Left lung (tissue), 10 donors: ENCODE data around the gene FNDC3B. TPM values are rescaled to one million over a fixed set of nuclear protein-coding genes. Genes with fewer than 3 reads are reported as not detected.
A peak's percentile ranks its signal among the peaks of the same experiment; 100 is the strongest.

Experiments
- ATAC-seq: fragments of 200-7000 bp; cut with Tn5 transposase; one replicate; pipeline ENCODE4 v1.9.1; 2020; ENCODE audit warnings: moderate library complexity
- DNase-seq, 4 donors: peaks; one replicate each; pipeline ENCODE4 v3.0.0-alpha.2; 2013 to 2020
- H3K27ac ChIP-seq, 2 donors: fragments of 200-600 bp; sonication (generic) in 1 of 2; one replicate each; pipeline versions ENCODE4 v1.5.0 to v1.8.0; 2020 to 2021
- H3K27me3 ChIP-seq, 2 donors: fragments of 200-600 bp; sonication (generic) in 1 of 2; one replicate each; pipeline versions ENCODE4 v1.5.0 to v1.8.0; 2020 to 2021
- H3K36me3 ChIP-seq, 2 donors: fragments of 200-600 bp; sonication (generic) in 1 of 2; one replicate each; pipeline versions ENCODE4 v1.5.0 to v1.8.0; 2020 to 2021
- H3K4me1 ChIP-seq, 2 donors: fragments of 200-600 bp; one replicate each; pipeline ENCODE4 v1.8.0; 2021
- H3K4me3 ChIP-seq, 2 donors: fragments of 200-600 bp; sonication (generic) in 1 of 2; one replicate each; pipeline versions ENCODE4 v1.5.0 to v1.8.0; 2020 to 2021; ENCODE audit warnings: mild to moderate bottlenecking in 1 of 2
- H3K9me3 ChIP-seq, 2 donors: fragments of 200-600 bp; sonication (generic) in 1 of 2; one replicate each; pipeline versions ENCODE4 v1.5.0 to v1.8.0; 2020 to 2021
- intact Hi-C, 2 donors: fragments of 100-400 bp; cut with DNase I; formaldehyde crosslinking; loops; one replicate each; pipeline versions ENCODE4 v1.11.2 to v1.14.2; 2022
- polyA plus RNA-seq, 6 donors: library from polyadenylated mRNA; unstranded; fragments of 120-200 nt; gene quantifications; one replicate each; pipeline ENCODE4 v1.2.1, GENCODE V29; 2013; ENCODE audit not compliant: insufficient read length in 6 of 6
- total RNA-seq, 2 donors: library from RNA; stranded (reverse); fragmentation: NEBNext Ultra II Directional; extraction: Animal tissue kit (Norgen Biotek cat#: 25700); gene quantifications; one replicate each; pipeline ENCODE4 v1.2.1, GENCODE V29; 2021
- TF ChIP-seq, protein P1 (sequence below), 2 donors: fragments of 200-600 bp; sonication (generic) in 1 of 2; IDR thresholded peaks; one replicate each; pipeline versions ENCODE4 v1.5.0 to v1.8.0; 2021; ENCODE audit warnings: antibody characterized with exemption in 2 of 2
- donor health status: DM: no; HTN: yes; CAD: no.
- donor health status: DM: no; HTN: no; CAD: no.

FNDC3B gene
- total and polyA plus RNA-seq, 8 donors, result 35.2 to 185 (median 42.3) TPM

DNA sequence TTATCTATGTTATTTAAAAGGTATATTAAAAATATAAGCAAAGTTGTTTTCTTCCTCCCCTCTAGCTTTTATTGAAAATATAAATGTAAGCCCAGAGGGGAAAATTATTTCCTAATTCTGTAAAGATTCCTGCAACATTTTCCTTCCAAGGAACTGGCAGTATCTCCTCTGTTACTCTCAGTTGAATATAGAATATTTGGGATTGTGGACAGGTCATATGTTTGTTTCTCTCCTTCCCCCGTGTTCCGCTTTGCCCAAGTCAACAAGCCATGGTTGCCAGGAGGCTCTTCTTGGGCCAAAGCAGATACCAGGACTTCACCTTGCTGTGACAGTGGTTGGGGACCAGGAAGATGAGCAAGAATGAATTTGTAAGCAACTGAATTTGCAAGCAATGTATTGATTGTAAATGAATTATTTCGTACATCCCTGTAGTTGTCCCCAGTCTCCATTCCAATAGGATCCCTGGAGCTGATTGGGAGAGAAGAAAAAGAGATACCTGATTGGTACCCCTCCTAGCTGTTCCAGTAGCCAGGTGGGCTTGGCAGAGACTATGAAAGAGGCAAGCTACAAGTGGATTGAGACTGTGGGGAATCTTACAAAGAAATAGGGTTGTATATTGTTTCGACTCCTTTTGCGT is 130.8 kb downstream of the FNDC3B start:
- no peaks in the 10 kb centered on the region for H3K9me3 ChIP-seq
- TF ChIP-seq, protein P1, sequence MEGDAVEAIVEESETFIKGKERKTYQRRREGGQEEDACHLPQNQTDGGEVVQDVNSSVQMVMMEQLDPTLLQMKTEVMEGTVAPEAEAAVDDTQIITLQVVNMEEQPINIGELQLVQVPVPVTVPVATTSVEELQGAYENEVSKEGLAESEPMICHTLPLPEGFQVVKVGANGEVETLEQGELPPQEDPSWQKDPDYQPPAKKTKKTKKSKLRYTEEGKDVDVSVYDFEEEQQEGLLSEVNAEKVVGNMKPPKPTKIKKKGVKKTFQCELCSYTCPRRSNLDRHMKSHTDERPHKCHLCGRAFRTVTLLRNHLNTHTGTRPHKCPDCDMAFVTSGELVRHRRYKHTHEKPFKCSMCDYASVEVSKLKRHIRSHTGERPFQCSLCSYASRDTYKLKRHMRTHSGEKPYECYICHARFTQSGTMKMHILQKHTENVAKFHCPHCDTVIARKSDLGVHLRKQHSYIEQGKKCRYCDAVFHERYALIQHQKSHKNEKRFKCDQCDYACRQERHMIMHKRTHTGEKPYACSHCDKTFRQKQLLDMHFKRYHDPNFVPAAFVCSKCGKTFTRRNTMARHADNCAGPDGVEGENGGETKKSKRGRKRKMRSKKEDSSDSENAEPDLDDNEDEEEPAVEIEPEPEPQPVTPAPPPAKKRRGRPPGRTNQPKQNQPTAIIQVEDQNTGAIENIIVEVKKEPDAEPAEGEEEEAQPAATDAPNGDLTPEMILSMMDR (IDR thresholded peaks at IDR 0.05), result no peak
- DNase-seq (no peak), ATAC-seq (no peak)
- intact Hi-C loops, result no loop called here
- peaks cover 6 to 71% of the 10 kb centered on the region in 2 donors for H3K4me1 ChIP-seq
- H3K27ac ChIP-seq, result peak overlapping the region in 1 of 2 donors; percentile 42
- no peaks in the 10 kb centered on the region for H3K27me3 ChIP-seq
- peaks cover 0 to 14% of the 10 kb centered on the region in 2 donors for H3K36me3 ChIP-seq
- H3K4me3 ChIP-seq, result no peak overlapping the region

DNA sequence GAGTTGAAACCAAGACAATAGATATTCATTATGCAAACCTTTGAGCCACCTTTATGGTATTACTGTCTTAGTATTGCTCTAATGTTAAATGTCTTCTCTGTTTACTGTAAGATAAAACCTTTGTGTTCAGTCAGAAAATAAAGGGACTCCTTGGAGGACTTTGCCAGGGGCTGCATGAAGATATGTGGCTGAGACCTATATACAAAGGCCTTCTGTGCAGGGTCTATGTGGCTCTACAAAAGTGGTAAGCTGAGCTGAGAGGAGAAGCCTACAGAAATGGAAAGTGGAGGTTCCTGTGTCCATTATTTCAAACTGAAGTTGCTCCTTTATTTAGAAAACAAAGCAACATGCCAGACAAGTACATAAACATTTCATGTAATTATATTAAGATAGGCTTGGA is 131.5 kb downstream of the FNDC3B start:
- no peak for DNase-seq
- intact Hi-C loops, result no loop called here
- TF ChIP-seq, protein P1 (IDR thresholded peaks at IDR 0.05), result no peak
- Histone ChIP-seq H3K9me3 (no peaks in the 10 kb centered on the region), H3K36me3 (peaks cover 0 to 14% of the 10 kb centered on the region in 2 donors), H3K4me1 (peaks cover 6 to 77% of the 10 kb centered on the region in 2 donors), H3K27me3 (no peaks in the 10 kb centered on the region), H3K27ac (no peak overlapping the region), H3K4me3 (no peak overlapping the region)
- ATAC-seq, result no peak

DNA sequence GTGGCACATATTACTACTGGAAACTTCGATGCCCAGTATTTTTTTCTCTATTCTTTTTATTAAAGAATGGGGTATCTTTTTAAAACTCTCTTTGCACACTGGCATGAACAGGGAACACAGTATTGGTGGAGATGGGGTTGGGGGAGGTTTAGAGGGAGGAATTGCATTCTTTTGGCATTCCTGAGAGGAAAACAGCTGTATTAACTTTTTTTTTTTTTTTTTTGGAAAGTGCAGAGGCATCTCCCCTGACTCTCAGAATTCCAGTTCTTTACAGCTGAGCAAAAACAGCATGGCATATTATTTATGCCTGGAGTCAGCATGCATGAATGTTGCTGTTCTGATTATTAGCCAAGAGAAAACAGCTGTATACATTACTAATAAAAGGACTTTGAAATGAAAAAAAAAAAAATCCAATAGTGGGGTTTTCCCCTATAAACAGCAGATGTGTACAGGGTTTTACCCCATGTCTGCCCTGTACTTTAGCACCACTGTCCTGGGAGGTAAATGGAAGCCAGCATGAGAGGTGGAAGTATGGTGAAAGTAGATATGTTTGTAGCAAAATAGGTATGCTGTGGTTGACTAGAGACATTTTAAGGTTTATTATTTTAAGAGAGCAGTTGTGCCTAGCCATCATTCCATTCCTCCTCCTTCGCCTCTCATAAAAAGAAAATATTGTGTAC is 132.2 kb downstream of the FNDC3B start:
- Histone ChIP-seq H3K27ac (no peak overlapping the region), H3K4me3 (no peak overlapping the region), H3K27me3 (no peaks in the 10 kb centered on the region), H3K36me3 (peaks cover 0 to 14% of the 10 kb centered on the region in 2 donors), H3K4me1 (peaks cover 13 to 80% of the 10 kb centered on the region in 2 donors), H3K9me3 (no peaks in the 10 kb centered on the region)
- DNase-seq (no peak), ATAC-seq (no peak)
- intact Hi-C loops, result no loop called here
- TF ChIP-seq, protein P1 (IDR thresholded peaks at IDR 0.05), result no peak

DNA sequence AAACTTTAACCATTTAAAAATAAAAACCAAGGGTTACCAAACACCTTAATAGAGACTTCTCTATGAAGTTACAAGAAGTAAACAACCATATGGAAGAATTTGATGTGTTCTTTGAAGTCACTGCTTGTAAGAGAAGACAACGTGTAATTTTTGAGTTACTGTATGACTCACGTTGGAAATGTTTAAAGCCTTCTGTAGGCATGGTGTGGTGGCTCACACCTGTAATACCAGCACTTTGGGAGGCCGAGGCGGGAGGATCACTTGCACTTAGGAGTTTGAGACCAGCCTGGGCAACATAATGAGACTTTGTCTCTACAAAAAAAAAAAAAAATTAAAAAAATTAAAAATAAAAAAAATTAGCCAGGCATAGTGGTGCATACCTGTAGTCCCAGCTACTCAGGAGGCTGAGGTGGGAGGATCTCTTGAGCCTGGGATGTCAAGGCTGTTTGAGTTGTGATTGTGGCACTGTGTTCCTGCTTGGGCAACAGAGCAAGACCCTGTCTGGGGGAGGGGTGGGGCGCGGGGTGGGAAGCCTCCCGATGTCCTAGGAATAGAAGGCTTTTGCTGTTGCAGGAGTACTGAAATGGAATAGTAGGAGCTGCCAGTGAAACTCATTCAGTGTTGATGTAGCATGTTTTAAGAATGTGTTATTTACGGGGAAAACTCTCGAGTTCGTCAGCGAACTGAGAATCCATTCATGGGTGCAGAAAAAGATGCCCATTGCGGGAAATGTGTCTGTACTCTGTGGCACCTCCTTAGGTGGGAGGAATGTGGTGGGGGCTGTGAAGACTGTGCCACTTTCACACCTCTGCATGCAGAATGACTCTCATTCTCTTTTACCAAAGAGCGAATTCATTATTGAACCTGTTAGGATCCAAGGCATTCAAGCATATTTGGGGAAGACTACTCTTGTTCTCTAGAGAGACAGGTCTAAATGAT is 134.2 kb downstream of the FNDC3B start:
- H3K4me1 ChIP-seq, result peaks cover 18 to 74% of the 10 kb centered on the region in 2 donors
- intact Hi-C loops, result no loop called here
- H3K27me3 ChIP-seq, result no peaks in the 10 kb centered on the region
- DNase-seq (no peak), ATAC-seq (no peak)
- no peak overlapping the region for H3K4me3 ChIP-seq
- peaks cover 0 to 14% of the 10 kb centered on the region in 2 donors for H3K36me3 ChIP-seq
- H3K9me3 ChIP-seq, result no peaks in the 10 kb centered on the region
- TF ChIP-seq, protein P1 (IDR thresholded peaks at IDR 0.05), result no peak
- H3K27ac ChIP-seq, result no peak overlapping the region
